Uterus (tissue), 4 donors: ENCODE results near the gene LPO. TPM values are rescaled to one million over a fixed set of nuclear protein-coding genes. Genes with fewer than 3 reads are reported as not detected.

Experiments used
- DNase-seq, 2 donors: peaks; one replicate each; pipeline ENCODE4 v3.0.0-alpha.2; 2019 to 2020
- H3K27ac ChIP-seq, 2 donors: fragments of 200-600 bp; sonication (generic); 1 replicate in 1 of 2; 2 replicates in 1 of 2; pipeline ENCODE4 v1.5.1; 2016 to 2018
- H3K27me3 ChIP-seq, 2 donors: fragments of 200-600 bp; sonication (generic); one replicate each; pipeline ENCODE4 v1.5.1; 2018 to 2019; ENCODE audit warnings: control low read depth in 1 of 2
- H3K36me3 ChIP-seq, 2 donors: fragments of 200-600 bp; sonication (generic); one replicate each; pipeline ENCODE4 v1.5.1; 2019; ENCODE audit warnings: control low read depth in 1 of 2
- H3K4me1 ChIP-seq, 2 donors: fragments of 200-600 bp; sonication (generic); one replicate each; pipeline ENCODE4 v1.5.1; 2018 to 2019; ENCODE audit warnings: control low read depth in 1 of 2
- H3K4me3 ChIP-seq, 2 donors: fragments of 200-600 bp; sonication (generic); 1 replicate in 1 of 2; 2 replicates in 1 of 2; pipeline ENCODE4 v1.5.1; 2018 to 2019; ENCODE audit warnings: mild to moderate bottlenecking in 1 of 2
- H3K9me3 ChIP-seq, 2 donors: fragments of 200-600 bp; sonication (generic); one replicate each; pipeline ENCODE4 v1.5.1; 2019; ENCODE audit warnings: control low read depth in 1 of 2
- POLR2A ChIP-seq, 2 donors: fragments of 450-650 bp; IDR thresholded peaks; one replicate each; pipeline ENCODE4 v1.6.1; 2016; ENCODE audit warnings: antibody characterized with exemption in 2 of 2, mild to moderate bottlenecking in 1 of 2, moderate library complexity in 1 of 2
- intact Hi-C: fragments of 100-400 bp; cut with DNase I; formaldehyde crosslinking; loops from one replicate; pipeline ENCODE4 v1.15.1; 2023; ENCODE audit warnings: low total_unique reads
- total RNA-seq, 4 donors: library from RNA; depleted of rRNA in 3 of 4; stranded (reverse); fragments of >200 nt in 3 of 4; gene quantifications; one replicate each; pipeline versions ENCODE4 v1.1.0 to v1.2.4, GENCODE V29; 2014 to 2023
- TF ChIP-seq, protein P1 (sequence below), 4 experiments: fragments of 200-600 bp in 2 of 4; fragments of 450-650 bp in 2 of 4; sonication (generic) in 2 of 4; IDR thresholded peaks; one replicate each; pipeline ENCODE4 v1.5.1; 2016 to 2019; ENCODE audit warnings: antibody characterized with exemption in 4 of 4, mild to moderate bottlenecking in 2 of 4, moderate library complexity in 1 of 4
- donor health status: DM: yes; HTN: yes; CAD: no.

LPO gene
- total RNA-seq, 4 donors from 2014 or later, result not detected

- Histone ChIP-seq H3K9me3 (no peaks in the 10 kb centered on the region), H3K4me1 (no peaks in the 10 kb centered on the region), H3K27ac (no peak overlapping the region), H3K4me3 (no peak overlapping the region), H3K36me3 (no peaks in the 10 kb centered on the region), H3K27me3 (no peaks in the 10 kb centered on the region)
- intact Hi-C loops, result no loop called here
- TF ChIP-seq, protein P1, sequence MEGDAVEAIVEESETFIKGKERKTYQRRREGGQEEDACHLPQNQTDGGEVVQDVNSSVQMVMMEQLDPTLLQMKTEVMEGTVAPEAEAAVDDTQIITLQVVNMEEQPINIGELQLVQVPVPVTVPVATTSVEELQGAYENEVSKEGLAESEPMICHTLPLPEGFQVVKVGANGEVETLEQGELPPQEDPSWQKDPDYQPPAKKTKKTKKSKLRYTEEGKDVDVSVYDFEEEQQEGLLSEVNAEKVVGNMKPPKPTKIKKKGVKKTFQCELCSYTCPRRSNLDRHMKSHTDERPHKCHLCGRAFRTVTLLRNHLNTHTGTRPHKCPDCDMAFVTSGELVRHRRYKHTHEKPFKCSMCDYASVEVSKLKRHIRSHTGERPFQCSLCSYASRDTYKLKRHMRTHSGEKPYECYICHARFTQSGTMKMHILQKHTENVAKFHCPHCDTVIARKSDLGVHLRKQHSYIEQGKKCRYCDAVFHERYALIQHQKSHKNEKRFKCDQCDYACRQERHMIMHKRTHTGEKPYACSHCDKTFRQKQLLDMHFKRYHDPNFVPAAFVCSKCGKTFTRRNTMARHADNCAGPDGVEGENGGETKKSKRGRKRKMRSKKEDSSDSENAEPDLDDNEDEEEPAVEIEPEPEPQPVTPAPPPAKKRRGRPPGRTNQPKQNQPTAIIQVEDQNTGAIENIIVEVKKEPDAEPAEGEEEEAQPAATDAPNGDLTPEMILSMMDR (IDR thresholded peaks at IDR 0.05), result no peak
- DNase-seq, result no peak
These were observed 33.0 kb downstream of the LPO start for GRCh38 chr17:58271216-58271931.

DNA sequence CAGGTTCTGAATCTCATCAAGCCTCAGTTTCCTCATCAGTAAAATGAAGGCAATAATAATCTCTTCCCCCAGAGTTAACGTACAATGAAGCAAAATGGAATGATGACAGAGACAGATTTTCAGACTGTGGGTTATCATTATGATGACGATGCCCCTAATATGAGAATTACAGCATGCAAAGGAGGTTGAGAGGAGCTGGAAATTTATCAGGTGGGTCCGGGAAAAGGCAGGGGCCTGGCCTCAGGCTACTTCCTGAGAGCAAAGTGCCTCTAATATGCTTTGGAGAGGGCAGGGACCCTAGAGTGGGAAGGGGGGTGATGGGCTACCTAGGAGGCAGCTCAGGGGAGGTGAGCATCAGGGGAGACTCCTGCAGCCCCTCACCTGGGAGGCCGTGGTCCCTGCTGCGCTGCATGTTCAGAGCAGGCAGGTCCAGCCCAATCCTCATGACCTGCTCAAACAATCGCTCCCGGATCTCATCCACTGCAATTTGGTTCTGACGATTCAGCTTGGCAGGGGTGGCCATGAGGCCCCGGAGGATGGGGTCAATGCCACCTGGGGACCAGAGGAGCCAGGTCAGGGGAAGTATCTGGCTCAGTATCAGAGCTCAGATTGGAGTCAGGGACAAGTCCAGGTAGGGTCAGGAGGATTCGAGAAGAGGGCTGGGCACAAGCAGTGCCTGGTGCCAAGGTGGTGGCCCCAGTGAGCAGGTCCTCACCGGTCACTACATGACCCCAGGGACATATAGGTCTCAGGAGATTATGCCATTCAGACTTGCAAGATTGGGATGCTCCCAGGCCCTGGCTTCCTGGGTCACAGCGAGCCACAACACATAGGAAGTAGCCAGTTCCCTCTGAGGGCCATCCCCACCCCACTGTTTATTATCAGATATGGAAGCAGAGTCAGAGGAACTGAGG lies 34.2 kb downstream of the LPO start:
- no peak for TF ChIP-seq POLR2A (IDR thresholded peaks at IDR 0.05)
- TF ChIP-seq, protein P1 (IDR thresholded peaks at IDR 0.05), result no peak
- Histone ChIP-seq H3K4me1 (no peaks in the 10 kb centered on the region), H3K36me3 (no peaks in the 10 kb centered on the region), H3K27ac (no peak overlapping the region), H3K4me3 (no peak overlapping the region), H3K9me3 (no peaks in the 10 kb centered on the region), H3K27me3 (no peaks in the 10 kb centered on the region)
- no peak for DNase-seq
- intact Hi-C loops, result no loop called here

DNA sequence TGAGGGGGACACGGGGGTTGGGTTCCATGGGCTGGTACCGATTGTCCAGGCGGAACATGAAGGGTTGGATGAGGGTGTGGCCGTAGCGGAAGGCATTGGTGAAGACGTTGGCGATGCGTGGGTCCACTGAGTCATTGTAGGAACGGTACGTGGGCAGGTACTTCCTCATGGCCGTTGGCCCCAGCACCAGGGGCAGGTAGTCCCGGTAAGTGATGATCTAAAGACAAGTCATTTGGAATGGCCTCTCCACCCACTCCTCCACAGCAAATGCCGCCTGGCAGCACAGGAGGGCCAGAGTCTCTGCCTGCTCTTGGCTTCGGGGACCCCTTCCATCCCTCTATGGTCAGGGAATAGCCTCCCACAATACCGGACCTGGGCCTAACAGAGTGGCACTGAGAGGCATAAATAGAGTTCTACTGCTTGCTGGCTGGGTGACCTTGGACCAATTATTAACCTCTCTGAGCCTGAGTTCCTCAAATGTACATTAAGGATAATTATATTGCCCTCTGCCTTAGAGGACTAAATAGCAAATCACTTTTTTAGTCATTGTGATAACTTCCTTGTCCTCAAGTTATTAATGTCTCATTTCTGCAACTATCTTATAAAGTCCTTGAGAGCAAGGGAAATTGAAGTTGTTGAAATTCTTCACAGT lies 35.2 kb downstream of the LPO start:
- H3K27me3 ChIP-seq, result no peaks in the 10 kb centered on the region
- no peak overlapping the region for H3K27ac ChIP-seq
- H3K4me1 ChIP-seq, result no peaks in the 10 kb centered on the region
- H3K36me3 ChIP-seq, result no peaks in the 10 kb centered on the region
- H3K9me3 ChIP-seq, result no peaks in the 10 kb centered on the region
- TF ChIP-seq, protein P1 (IDR thresholded peaks at IDR 0.05), result no peak
- no peak for TF ChIP-seq POLR2A (IDR thresholded peaks at IDR 0.05)
- no peak overlapping the region for H3K4me3 ChIP-seq
- intact Hi-C loops, result no loop called here
- DNase-seq, result no peak

GRCh38 chr17:58275417-58275816 lies 37.0 kb downstream of the LPO start:
- Histone ChIP-seq H3K4me1 (no peaks in the 10 kb centered on the region), H3K27ac (no peak overlapping the region), H3K36me3 (no peaks in the 10 kb centered on the region), H3K27me3 (no peaks in the 10 kb centered on the region), H3K4me3 (no peak overlapping the region), H3K9me3 (no peaks in the 10 kb centered on the region)
- DNase-seq, result no peak
- no peak for TF ChIP-seq POLR2A (IDR thresholded peaks at IDR 0.05)
- TF ChIP-seq, protein P1 (IDR thresholded peaks at IDR 0.05), result no peak
- intact Hi-C loops, result no loop called here
